Suprapubic skin (tissue), 4 donors: ENCODE measurements around the gene RAB3D.

Source experiments
- EP300 ChIP-seq: sonication (generic); formaldehyde crosslinking; IDR thresholded peaks from one replicate; pipeline ENCODE4 v1.6.1; 2017; ENCODE audit warnings: antibody characterized with exemption
- POLR2A ChIP-seq, 2 donors: fragments of 450-650 bp; IDR thresholded peaks; one replicate each; pipeline ENCODE4 v1.6.1; 2017; ENCODE audit warnings: antibody characterized with exemption in 2 of 2, mild to moderate bottlenecking in 2 of 2, moderate library complexity in 2 of 2
- POLR2AphosphoS5 ChIP-seq, 3 donors: sonication (generic); formaldehyde crosslinking; IDR thresholded peaks; one replicate each; pipeline ENCODE4 v1.6.1; 2017; ENCODE audit warnings: antibody characterized with exemption in 3 of 3
- TF ChIP-seq, protein P1 (sequence below), 2 donors: fragments of 200-600 bp in 1 of 2; fragments of 450-650 bp in 1 of 2; sonication (generic) in 1 of 2; IDR thresholded peaks; one replicate each; pipeline ENCODE4 v1.5.1; 2016 to 2019; ENCODE audit warnings: antibody characterized with exemption in 2 of 2, mild to moderate bottlenecking in 1 of 2, moderate library complexity in 1 of 2

DNA sequence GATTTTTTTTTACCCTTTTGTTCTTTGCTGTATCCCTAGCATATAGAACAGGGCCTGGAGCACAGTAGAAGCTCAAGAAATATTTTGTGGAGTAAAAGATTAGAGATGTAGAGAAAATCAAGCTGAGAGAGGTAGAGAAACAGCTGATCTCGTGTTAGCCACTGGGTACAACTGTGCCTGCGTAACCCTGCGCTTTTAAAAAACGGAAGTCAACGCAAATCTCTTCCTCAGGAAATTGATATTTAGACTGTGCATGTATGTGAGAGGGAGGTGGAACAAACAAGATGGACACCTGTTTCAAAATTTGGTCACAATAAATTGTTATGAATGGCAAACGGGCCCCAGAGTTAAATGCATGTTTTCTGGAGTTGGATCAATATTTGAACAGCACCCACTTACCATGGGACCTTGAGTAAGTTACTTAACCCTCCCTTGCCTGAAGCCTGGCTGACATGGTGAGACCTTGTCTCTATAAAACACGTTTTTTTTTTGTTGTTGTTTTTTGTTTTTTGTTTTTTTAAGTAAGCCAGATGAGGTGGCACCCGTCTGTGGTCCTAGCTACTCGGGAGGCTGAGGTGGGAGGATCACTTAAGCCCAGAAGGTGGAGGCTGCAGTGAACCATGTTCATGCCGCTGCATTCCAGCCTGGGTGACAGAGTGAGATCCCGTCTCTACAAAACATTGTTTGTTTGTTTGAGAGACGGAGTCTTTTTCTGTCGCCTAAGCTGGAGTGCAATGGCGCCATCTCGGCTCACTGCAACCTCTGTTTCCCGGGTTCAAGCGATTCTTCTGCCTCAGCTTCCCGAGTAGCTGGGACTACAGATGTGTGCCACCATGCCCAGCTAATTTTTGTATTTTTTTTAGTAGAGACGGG is 47.9 kb upstream of the RAB3D start:
- TF ChIP-seq POLR2A (IDR thresholded peaks at IDR 0.05): no peak
- TF ChIP-seq, protein P1, sequence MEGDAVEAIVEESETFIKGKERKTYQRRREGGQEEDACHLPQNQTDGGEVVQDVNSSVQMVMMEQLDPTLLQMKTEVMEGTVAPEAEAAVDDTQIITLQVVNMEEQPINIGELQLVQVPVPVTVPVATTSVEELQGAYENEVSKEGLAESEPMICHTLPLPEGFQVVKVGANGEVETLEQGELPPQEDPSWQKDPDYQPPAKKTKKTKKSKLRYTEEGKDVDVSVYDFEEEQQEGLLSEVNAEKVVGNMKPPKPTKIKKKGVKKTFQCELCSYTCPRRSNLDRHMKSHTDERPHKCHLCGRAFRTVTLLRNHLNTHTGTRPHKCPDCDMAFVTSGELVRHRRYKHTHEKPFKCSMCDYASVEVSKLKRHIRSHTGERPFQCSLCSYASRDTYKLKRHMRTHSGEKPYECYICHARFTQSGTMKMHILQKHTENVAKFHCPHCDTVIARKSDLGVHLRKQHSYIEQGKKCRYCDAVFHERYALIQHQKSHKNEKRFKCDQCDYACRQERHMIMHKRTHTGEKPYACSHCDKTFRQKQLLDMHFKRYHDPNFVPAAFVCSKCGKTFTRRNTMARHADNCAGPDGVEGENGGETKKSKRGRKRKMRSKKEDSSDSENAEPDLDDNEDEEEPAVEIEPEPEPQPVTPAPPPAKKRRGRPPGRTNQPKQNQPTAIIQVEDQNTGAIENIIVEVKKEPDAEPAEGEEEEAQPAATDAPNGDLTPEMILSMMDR (IDR thresholded peaks at IDR 0.05): no peak
- no peak for TF ChIP-seq EP300
- TF ChIP-seq POLR2AphosphoS5 (IDR thresholded peaks at IDR 0.05): no peak
